ENCODE measurements around the gene PCDHGB4. TPM values are rescaled to one million over a fixed set of nuclear protein-coding genes. Genes with fewer than 3 reads are reported as not detected.

The PCDHGB4 gene
- 2.0 TPM in 2 replicates for total RNA-seq (2014; rRNA removed; shearing (Covaris generic))

GRCh38 chr5:141387557-141388311 is at the start of gene PCDHGB4:
TSS of gene PCDHGB4 (plus strand) at chr5:141387698. CDS start at chr5:141387885, 187 bp downstream.

GRCh38 chr5:141338538-141339306 is 48.8 kb upstream of the PCDHGB4 start, which contains the start of gene PCDHGA2:
TSS of gene PCDHGA2 (plus strand) at chr5:141338760.

DNA sequence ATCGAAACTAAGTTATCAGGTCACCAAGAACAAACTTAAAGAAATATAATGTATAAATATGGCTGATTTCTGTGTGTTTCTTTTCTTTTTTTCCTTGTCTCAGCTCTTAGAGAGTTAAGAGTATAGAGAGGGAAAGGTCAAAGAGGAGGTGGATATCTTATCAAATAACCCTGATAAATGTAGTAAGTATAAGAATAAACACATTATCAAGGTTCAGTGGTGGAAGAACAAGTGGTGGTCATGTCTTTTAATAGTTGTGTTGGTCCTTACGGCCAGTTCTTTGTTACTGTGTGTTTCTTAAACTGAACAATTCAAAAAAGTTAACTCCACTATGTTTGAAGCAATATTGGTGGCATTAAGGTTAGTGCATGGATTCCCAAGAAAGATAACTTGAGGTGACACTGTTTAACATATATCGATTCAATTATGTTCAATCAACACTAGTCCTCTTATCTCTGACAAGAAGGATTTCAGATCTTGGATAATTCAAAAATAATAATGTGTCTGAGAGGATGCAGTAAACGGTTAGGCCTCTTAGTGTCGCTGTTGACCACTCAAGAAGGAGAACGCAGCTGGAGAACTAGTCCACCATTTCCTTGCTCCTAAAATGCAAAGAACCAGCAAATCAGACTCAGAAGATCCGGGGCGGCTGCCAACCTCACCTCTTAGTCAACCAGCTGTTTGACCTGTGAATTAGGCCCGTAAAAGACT is 44.1 kb upstream of the PCDHGB4 start, which contains the start of gene PCDHGA3:
Gene PCDHGA3, plus strand, starts transcription at position 588 of the 711 bp plus-strand sequence. CDS start 205 bp downstream, outside the sequence.

GRCh38 chr5:141349917-141350619 is 37.4 kb upstream of the PCDHGB4 start, which contains the start of gene PCDHGB1:
TSS of gene PCDHGB1 (plus strand) at chr5:141350099. CDS start at chr5:141350261, 162 bp downstream.

GRCh38 chr5:141354900-141355469 is 32.5 kb upstream of the PCDHGB4 start, which contains the start of gene PCDHGA4:
TSS of gene PCDHGA4 (plus strand) at chr5:141355021. CDS start at chr5:141355108, 87 bp downstream.

DNA sequence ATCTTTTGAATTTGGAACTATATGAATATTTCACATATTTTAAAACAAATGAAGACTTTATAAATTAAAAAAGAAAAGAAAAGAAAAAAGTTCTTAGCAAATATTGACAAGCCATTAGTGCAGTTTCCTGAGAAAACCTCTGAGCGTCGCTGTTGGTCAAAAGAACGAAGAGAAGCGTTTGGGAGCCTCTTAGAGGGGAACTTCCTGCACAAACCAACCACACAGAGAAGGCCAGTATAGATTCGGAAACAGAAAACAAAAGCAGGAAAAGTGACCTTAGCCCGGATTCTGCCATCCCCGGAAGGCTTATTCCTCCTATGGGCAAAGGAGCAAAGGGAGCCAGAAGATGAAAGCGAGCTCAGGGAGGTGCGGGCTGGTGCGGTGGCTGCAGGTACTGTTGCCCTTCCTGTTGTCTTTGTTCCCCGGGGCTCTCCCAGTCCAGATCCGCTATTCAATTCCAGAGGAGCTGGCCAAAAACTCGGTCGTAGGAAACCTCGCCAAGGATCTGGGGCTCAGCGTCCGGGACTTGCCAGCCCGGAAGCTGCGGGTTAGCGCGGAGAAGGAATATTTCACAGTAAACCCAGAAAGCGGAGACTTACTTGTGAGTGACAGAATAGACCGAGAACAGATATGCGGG is 27.6 kb upstream of the PCDHGB4 start, which contains the start of gene PCDHGB2:
Gene PCDHGB2, plus strand, starts transcription at position 205 of the 637 bp plus-strand sequence. Its CDS starts 142 bp downstream, at position 347.

GRCh38 chr5:141363952-141364660 is 23.4 kb upstream of the PCDHGB4 start, which contains the start of gene PCDHGA5:
TSS of gene PCDHGA5 (plus strand) at chr5:141364162. CDS start at chr5:141364331, 169 bp downstream.

GRCh38 chr5:141369994-141370848 is 17.3 kb upstream of the PCDHGB4 start, which contains the start of gene PCDHGB3:
TSS of gene PCDHGB3 (plus strand) at chr5:141370242. CDS start at chr5:141370395, 153 bp downstream.

GRCh38 chr5:141373673-141374317 is 13.7 kb upstream of the PCDHGB4 start, which contains the start of gene PCDHGA6:
TSS of gene PCDHGA6 (plus strand) at chr5:141373891. CDS start at chr5:141374084, 193 bp downstream.

GRCh38 chr5:141382469-141383294 is 4.8 kb upstream of the PCDHGB4 start, which contains the start of gene PCDHGA7:
TSS of gene PCDHGA7 (plus strand) at chr5:141382742. CDS start at chr5:141382900, 158 bp downstream.

DNA sequence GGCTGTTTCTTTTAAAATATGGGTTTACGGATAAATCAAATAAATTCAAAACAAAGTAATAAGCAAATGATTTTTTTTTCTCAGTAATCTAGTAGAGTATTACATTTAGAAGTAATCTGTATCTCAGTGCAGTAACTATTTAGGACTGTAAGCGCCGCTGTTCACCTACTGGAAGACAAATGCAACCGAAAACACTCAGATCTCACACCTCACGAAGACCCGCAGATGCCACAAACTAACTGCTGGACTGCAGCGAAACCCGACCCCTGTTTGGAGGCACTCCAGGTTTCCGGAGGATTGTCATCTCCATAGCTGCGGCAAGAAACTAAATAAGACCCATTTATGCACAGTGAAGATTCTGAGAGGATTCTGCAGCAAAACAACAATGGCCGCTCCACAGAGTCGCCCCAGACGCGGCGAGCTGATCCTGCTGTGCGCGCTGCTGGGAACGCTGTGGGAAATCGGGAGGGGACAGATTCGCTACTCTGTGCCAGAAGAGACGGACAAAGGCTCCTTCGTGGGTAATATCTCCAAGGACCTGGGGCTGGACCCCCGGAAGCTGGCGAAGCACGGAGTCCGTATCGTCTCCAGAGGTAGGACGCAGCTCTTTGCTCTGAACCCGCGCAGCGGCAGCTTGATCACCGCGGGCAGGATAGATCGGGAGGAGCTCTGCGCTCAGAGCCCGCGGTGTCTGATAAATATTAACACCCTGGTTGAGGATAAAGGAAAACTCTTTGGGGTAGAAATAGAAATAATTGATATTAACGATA is 5.1 kb downstream of the PCDHGB4 start, which contains the start of gene PCDHGA8:
Gene PCDHGA8, plus strand, starts transcription at position 205 of the 770 bp plus-strand sequence. Its CDS starts 181 bp downstream, at position 386.

DNA sequence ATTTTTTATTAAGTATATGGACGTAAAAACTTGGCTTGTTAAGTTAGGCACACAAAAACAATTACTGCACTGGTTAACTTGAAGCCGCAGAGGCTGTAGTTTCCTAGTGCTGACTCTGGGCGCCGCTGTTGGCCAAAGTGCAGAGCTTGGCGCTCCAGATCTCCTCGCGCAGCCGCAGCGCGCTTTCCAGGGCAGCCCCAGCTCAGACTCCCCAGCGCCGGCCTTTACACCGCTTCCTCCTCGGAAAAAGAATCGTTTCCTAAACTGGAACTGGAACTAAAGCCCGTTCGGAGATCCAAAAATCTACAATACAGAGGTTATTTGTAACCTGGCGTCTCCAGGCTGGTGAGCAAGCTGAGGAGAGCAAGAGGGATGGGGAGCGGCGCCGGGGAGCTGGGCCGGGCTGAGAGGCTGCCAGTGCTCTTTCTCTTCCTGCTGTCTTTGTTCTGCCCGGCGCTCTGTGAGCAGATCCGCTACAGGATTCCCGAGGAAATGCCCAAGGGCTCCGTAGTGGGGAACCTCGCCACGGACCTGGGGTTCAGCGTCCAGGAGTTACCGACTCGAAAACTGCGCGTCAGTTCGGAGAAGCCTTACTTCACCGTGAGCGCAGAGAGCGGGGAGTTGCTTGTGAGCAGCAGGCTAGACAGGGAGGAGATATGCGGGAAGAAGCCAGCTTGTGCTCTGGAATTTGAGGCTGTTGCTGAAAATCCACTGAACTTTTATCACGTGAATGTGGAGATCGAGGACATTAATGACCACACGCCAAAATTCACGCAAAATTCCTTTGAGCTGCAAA is 10.5 kb downstream of the PCDHGB4 start, which contains the start of gene PCDHGB5:
Gene PCDHGB5, plus strand, starts transcription at position 192 of the 796 bp plus-strand sequence. Its CDS starts 181 bp downstream, at position 373.

GRCh38 chr5:141402553-141403243 is 15.2 kb downstream of the PCDHGB4 start, which contains the start of gene PCDHGA9:
TSS of gene PCDHGA9 (plus strand) at chr5:141402778. CDS start at chr5:141402953, 175 bp downstream.

GRCh38 chr5:141407790-141408505 is 20.4 kb downstream of the PCDHGB4 start, which contains the start of gene PCDHGB6:
TSS of gene PCDHGB6 (plus strand) at chr5:141408021. CDS start at chr5:141408203, 182 bp downstream.

Data from A375 (cell line).